Measurements from ENCODE around the gene VPS26B.

GRCh38 chr11:134248910-134249480, 24.5 kb downstream of the VPS26B start:
- no peak for TF ChIP-seq CTCF (IDR thresholded peaks at IDR 0.05)
- no peak for TF ChIP-seq FOXP4 (CRISPR knock-in tag; IDR thresholded peaks at IDR 0.05)
- TF ChIP-seq TCF7 (CRISPR knock-in tag; IDR thresholded peaks at IDR 0.05; ENCODE audit: low read depth) = no peak
